ENCODE data around the gene CIAO3.

- TF ChIP-seq CTCF (IDR thresholded peaks at IDR 0.05): no peak
- no peak for TF ChIP-seq POLR2A (IDR thresholded peaks at IDR 0.05; ENCODE audit: low read depth)
These were observed 59.6 kb downstream of the CIAO3 start for GRCh38 chr16:680967-681745.

Data from esophagus muscularis mucosa (tissue), 3 donors.